Brain microvascular endothelial cell (primary cell): ENCODE results near the gene EPB41L4B.
A peak's percentile ranks its signal among the peaks of the same experiment; 100 is the strongest.

ENCODE experiments used
- DNase-seq: peaks from one replicate; pipeline ENCODE4 v3.0.0-alpha.2; 2020
- H3K27ac ChIP-seq: fragments of 250-450 bp; sonication (Bioruptor Pico); 2 replicates; pipeline ENCODE4 v1.5.1; 2020; ENCODE audit warnings: mild to moderate bottlenecking, moderate library complexity
- H3K27me3 ChIP-seq: fragments of 250-450 bp; sonication (Bioruptor Pico); replicated peaks from 2 replicates; pipeline ENCODE4 v1.5.1; 2020; ENCODE audit warnings: mild to moderate bottlenecking
- H3K36me3 ChIP-seq: fragments of 250-450 bp; sonication (Bioruptor Pico); replicated peaks from 2 replicates; pipeline ENCODE4 v1.5.1; 2020; ENCODE audit warnings: mild to moderate bottlenecking
- H3K4me3 ChIP-seq: 2 replicates; pipeline ENCODE4 v1.5.1; 2011; ENCODE audit warnings: low read depth, mild to moderate bottlenecking, control low read depth, low read length, moderate library complexity
- CTCF ChIP-seq: IDR thresholded peaks from 2 replicates; pipeline ENCODE4 v1.5.1; 2011; ENCODE audit warnings: low read depth, mild to moderate bottlenecking, moderate library complexity, low read length, control low read depth, inconsistent platforms; ENCODE audit errors: missing control alignments
- in situ Hi-C: cut with HindIII; loops from 2 replicates; pipeline ENCODE4 v1.10.0; 2017; ENCODE audit warnings: low sequenced_read_pairs, low pct_ligation_motif_present

The EPB41L4B gene

GRCh38 chr9:109241207-109241606 lies 79.7 kb downstream of the EPB41L4B start:
- Histone ChIP-seq H3K4me3 (no peak overlapping the region), H3K27ac (no peak overlapping the region), H3K27me3 (no peaks in the 10 kb centered on the region), H3K36me3 (no peaks in the 10 kb centered on the region)
- no peak for TF ChIP-seq CTCF
- DNase-seq, result no peak
- in situ Hi-C loops, result no loop called here

GRCh38 chr9:109239240-109239639 lies 81.6 kb downstream of the EPB41L4B start:
- Histone ChIP-seq H3K27ac (no peak overlapping the region), H3K36me3 (no peaks in the 10 kb centered on the region), H3K27me3 (no peaks in the 10 kb centered on the region), H3K4me3 (no peak overlapping the region)
- no peak for DNase-seq
- in situ Hi-C loops, result no loop called here
- no peak for TF ChIP-seq CTCF

DNA sequence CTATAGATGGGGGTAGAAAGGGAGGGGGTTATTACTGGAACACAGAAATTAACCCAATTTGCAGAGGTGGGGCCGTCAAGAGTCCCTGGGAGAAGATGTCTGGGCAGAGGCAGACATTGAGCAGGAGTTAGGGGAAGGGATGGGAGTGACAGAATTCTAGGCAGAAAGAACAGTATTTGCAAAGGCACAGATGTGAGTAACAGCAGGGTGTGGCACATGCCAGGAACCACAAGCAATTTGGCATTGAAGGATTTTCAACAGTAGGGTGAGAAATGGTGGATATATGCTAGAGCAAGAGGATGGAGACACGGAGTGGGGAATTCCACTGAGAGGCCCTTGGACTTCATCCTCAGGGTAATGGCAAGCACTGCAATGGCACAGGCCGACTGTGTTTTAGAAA lies 82.2 kb downstream of the EPB41L4B start:
- DNase-seq, result no peak
- no peaks in the 10 kb centered on the region for H3K36me3 ChIP-seq
- H3K27me3 ChIP-seq, result no peaks in the 10 kb centered on the region
- no peak for TF ChIP-seq CTCF
- in situ Hi-C loops, result no loop called here
- H3K4me3 ChIP-seq, result no peak overlapping the region
- H3K27ac ChIP-seq, result no peak overlapping the region

- DNase-seq, result no peak
- Histone ChIP-seq H3K36me3 (no peaks in the 10 kb centered on the region), H3K27me3 (no peaks in the 10 kb centered on the region), H3K4me3 (no peak overlapping the region), H3K27ac (no peak overlapping the region)
- TF ChIP-seq CTCF, result no peak
- in situ Hi-C loops, result no loop called here
Observed at GRCh38 chr9:109238125-109238524, 82.7 kb downstream of the EPB41L4B start.

- in situ Hi-C loops, result no loop called here
- H3K36me3 ChIP-seq, result no peaks in the 10 kb centered on the region
- no peaks in the 10 kb centered on the region for H3K27me3 ChIP-seq
- DNase-seq, result peak; percentile 55
- TF ChIP-seq CTCF, result no peak
- H3K27ac ChIP-seq, result no peak overlapping the region
- H3K4me3 ChIP-seq, result no peak overlapping the region
Observed at GRCh38 chr9:109232449-109233237, 88.2 kb downstream of the EPB41L4B start.

DNA sequence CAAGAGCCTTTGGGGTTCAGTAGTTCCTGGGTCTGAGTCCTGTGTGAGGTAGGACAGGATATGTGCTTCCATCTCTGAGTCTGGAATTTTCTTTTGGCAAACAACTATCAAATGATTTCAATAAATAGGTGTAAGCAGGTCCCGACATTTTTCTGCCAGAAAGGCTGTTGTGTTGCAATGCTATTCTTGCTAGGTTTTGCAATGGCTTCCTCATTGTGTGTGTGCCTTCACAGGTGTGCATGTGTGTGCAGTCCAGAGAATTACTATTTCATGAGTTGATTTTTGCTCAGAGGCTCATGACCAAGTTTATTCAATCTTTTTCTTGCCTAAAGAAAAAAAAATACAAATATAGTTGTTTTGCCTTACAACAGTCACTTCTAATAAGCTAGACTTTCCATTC lies 89.3 kb downstream of the EPB41L4B start:
- Histone ChIP-seq H3K27ac (no peak overlapping the region), H3K27me3 (no peaks in the 10 kb centered on the region), H3K4me3 (no peak overlapping the region), H3K36me3 (no peaks in the 10 kb centered on the region)
- no peak for TF ChIP-seq CTCF
- in situ Hi-C loops, result no loop called here
- no peak for DNase-seq
